A549 (cell line): ENCODE results near the gene SCYGR2. TPM values are rescaled to one million over a fixed set of nuclear protein-coding genes. Genes with fewer than 3 reads are reported as not detected.

ENCODE experiments used
- ATAC-seq, 2 experiments: fragments of 200-7000 bp in 1 of 2; fragments of >200 bp in 1 of 2; cut with Nextera tagmentation in 1 of 2; cut with Tn5 transposase in 1 of 2; 3 replicates each; pipeline versions ENCODE4 v1.8.0 to v1.9.1; 2018 to 2020; ENCODE audit warnings: mild to moderate bottlenecking in 1 of 2, moderate library complexity in 1 of 2
- CTCF ChIA-PET: fragments of 300-600 bp; sonication (Branson Sonifier 250); formaldehyde crosslinking; extraction: SDS; loops from one replicate; lab custom pipeline; 2021; ENCODE audit warnings: antibody characterized with exemption, inconsistent platforms; lab: Yijun Ruan, JAX
- POLR2A ChIA-PET: fragments of 350-600 bp; formaldehyde crosslinking; extraction: SDS; loops from one replicate; lab custom pipeline; 2021; ENCODE audit warnings: antibody characterized with exemption, inconsistent platforms; lab: Yijun Ruan, JAX
- DNase-seq, 2 experiments: peaks; one replicate each; pipeline versions ENCODE4 v3.0.0 to v3.0.0-alpha.2; 2011 to 2016; ENCODE audit warnings: low read depth in 1 of 2, low spot score in 1 of 2
- FAIRE-seq: peaks from 2 replicates; lab custom pipeline; 2011; peaks lifted over from hg19 to GRCh38; lab: Jason Lieb, UNC
- H3K27ac ChIP-seq, 2 experiments: fragments of >200 bp; sonication (Bioruptor Twin); formaldehyde crosslinking; 3 replicates each; pipeline ENCODE4 v1.5.1; 2016 to 2017
- H3K4me1 ChIP-seq: fragments of >200 bp; sonication (Bioruptor Twin); formaldehyde crosslinking; 3 replicates; pipeline ENCODE4 v1.6.1; 2016
- H3K4me2 ChIP-seq: fragments of >200 bp; sonication (Bioruptor Twin); formaldehyde crosslinking; 3 replicates; pipeline ENCODE4 v1.6.1; 2016
- H3K4me3 ChIP-seq: fragments of >200 bp; sonication (Bioruptor Twin); formaldehyde crosslinking; 3 replicates; pipeline ENCODE4 v1.5.1; 2016
- H3K9me3 ChIP-seq: fragments of >200 bp; sonication (Bioruptor Twin); formaldehyde crosslinking; 3 replicates; pipeline ENCODE4 v1.6.1; 2016
- CBX2 ChIP-seq: fragments of 200-600 bp; sonication (generic); IDR thresholded peaks from 2 replicates; pipeline ENCODE4 v1.6.1; 2016; ENCODE audit warnings: low read depth, mild to moderate bottlenecking, borderline replicate concordance
- CHD4 ChIP-seq: fragments of 200-600 bp; sonication (generic); IDR thresholded peaks from 2 replicates; pipeline ENCODE4 v1.6.1; 2016; ENCODE audit warnings: antibody characterized with exemption, mild to moderate bottlenecking, borderline replicate concordance
- EHF ChIP-seq: fragments of 250-450 bp; sonication (Bioruptor Pico); IDR thresholded peaks from 2 replicates; pipeline ENCODE4 v1.5.0; 2020; ENCODE audit warnings: mild to moderate bottlenecking
- FOSB ChIP-seq: fragments of 250-450 bp; sonication (Bioruptor Pico); IDR thresholded peaks from 2 replicates; pipeline ENCODE4 v1.5.0; 2020; ENCODE audit warnings: mild to moderate bottlenecking, moderate library complexity
- FOXS1 ChIP-seq: fragments of 250-450 bp; sonication (Bioruptor Pico); IDR thresholded peaks from 2 replicates; pipeline ENCODE4 v1.5.0; 2020; ENCODE audit warnings: mild to moderate bottlenecking, moderate library complexity
- HOXB13 ChIP-seq: fragments of 250-450 bp; sonication (Bioruptor Pico); IDR thresholded peaks from 2 replicates; pipeline ENCODE4 v1.5.0; 2020; ENCODE audit warnings: low read depth, mild to moderate bottlenecking, moderate library complexity
- JUN ChIP-seq, 2 experiments: fragments of >200 bp; sonication (Bioruptor Twin); formaldehyde crosslinking; IDR thresholded peaks; 2 replicates in 1 of 2; 3 replicates in 1 of 2; pipeline ENCODE4 v1.6.1; 2016 to 2017
- KDM1A ChIP-seq: fragments of 200-600 bp; sonication (generic); IDR thresholded peaks from 2 replicates; pipeline ENCODE4 v1.6.1; 2016; ENCODE audit warnings: low read depth, mild to moderate bottlenecking
- KDM5A ChIP-seq: fragments of 200-600 bp; sonication (generic); IDR thresholded peaks from 2 replicates; pipeline ENCODE4 v1.6.1; 2016; ENCODE audit warnings: antibody characterized with exemption, mild to moderate bottlenecking
- MAFK ChIP-seq: fragments of 450-650 bp; IDR thresholded peaks from 2 replicates; pipeline ENCODE4 v1.6.1; 2014; ENCODE audit not compliant: partially characterized antibody
- NPAS2 ChIP-seq: fragments of 250-450 bp; sonication (Bioruptor Pico); IDR thresholded peaks from 2 replicates; pipeline ENCODE4 v1.8.0; 2022; ENCODE audit warnings: mild to moderate bottlenecking, moderate library complexity, borderline replicate concordance
- POLR2A ChIP-seq: IDR thresholded peaks from 2 replicates; pipeline ENCODE4 v1.6.1; 2012; ENCODE audit warnings: mild to moderate bottlenecking, low read length
- RFX5 ChIP-seq: fragments of 450-650 bp; IDR thresholded peaks from 2 replicates; pipeline ENCODE4 v1.7.1; 2014; ENCODE audit warnings: antibody characterized with exemption, mild to moderate bottlenecking, moderate library complexity
- SREBF2 ChIP-seq: fragments of 450-650 bp; IDR thresholded peaks from 2 replicates; pipeline ENCODE4 v1.6.1; 2014; ENCODE audit warnings: mild to moderate bottlenecking, moderate library complexity
- ZNF302 ChIP-seq: fragments of 250-450 bp; sonication (Bioruptor Pico); IDR thresholded peaks from 2 replicates; pipeline ENCODE4 v1.9.0; 2021; ENCODE audit warnings: inconsistent platforms, mild to moderate bottlenecking, moderate library complexity
- WGBS: methylation state at CpG from one replicate; pipeline ENCODE4 v1.1.6; 2017; ENCODE audit errors: missing lambda C conversion rate; 5-methylcytosine and 5-hydroxymethylcytosine counted together
- polyA plus RNA-seq, 4 experiments: library from polyadenylated mRNA; depleted of rRNA in 3 of 4; stranded (reverse); fragments of >200 nt; fragmentation: RNase III in 1 of 4; extraction: RNeasy Plus Mini Kit Qiagen cat#74134 plus additional on column Dnase treatment in 1 of 4; gene quantifications; 2 replicates in 3 of 4; 3 replicates in 1 of 4; pipeline ENCODE4 v1.2.3, GENCODE V29; 2011 to 2017
- TF ChIP-seq, protein P1 (sequence below): IDR thresholded peaks from 2 replicates; pipeline ENCODE4 v1.6.1; 2012
- TF ChIP-seq, protein P2 (sequence below): fragments of 450-650 bp; IDR thresholded peaks from 2 replicates; pipeline ENCODE4 v1.6.1; 2014; ENCODE audit warnings: antibody characterized with exemption

SCYGR2 gene
- polyA plus RNA-seq, 2 of the 4 experiments (the other 2 are of a cell fraction): not detected

DNA sequence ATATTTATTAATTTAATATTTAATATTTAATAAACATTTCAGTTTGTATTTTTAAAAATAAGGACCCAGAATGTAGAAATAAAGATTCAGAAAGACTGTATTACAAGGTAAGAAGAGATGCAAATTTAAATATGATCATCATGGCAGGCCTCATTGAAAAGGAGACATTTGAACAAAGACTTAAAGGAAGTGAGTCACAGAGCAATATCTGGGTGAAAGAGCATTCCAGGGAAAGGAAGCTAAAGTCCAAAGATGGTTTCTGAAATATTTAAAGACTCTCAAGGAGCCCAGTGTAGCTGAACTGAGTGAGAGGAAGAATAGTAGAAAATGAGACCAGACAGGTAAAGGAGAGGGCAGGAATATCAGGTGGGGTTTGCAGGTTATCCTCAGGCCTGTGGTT, 24.5 kb downstream of the SCYGR2 start:
- 0 out of 6 replicates have a peak overlapping the region, but pooled peaks of 1 of the 2 experiments have one; percentile 31 for H3K27ac ChIP-seq

DNA sequence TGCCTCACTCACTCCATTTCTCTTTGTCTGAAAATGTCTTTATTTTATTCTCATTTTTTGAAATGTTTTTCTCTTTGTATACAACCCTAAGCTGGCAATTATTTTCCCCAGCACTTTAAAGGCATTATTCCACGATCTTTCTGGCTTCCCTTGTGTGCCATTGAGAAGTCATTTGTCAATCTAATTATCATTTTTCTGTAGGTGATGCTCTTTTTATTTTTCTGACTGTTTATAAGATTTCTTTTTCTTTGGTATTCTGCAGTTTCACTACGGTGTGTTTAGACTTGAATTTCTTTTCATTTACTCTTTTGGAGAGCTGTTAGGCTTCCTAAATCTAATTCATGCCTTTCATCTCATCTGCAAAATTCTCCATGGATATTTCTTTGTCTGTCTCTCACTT, 26.7 kb downstream of the SCYGR2 start:
- 0 out of 3 replicates have a peak, but pooled peaks cover 3% of the 10 kb centered on the region for H3K4me1 ChIP-seq
- TF ChIP-seq CHD4 (no peak), MAFK (no peak)
- TF ChIP-seq, protein P1, sequence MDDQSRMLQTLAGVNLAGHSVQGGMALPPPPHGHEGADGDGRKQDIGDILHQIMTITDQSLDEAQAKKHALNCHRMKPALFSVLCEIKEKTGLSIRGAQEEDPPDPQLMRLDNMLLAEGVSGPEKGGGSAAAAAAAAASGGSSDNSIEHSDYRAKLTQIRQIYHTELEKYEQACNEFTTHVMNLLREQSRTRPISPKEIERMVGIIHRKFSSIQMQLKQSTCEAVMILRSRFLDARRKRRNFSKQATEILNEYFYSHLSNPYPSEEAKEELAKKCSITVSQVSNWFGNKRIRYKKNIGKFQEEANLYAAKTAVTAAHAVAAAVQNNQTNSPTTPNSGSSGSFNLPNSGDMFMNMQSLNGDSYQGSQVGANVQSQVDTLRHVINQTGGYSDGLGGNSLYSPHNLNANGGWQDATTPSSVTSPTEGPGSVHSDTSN: no peak
- TF ChIP-seq, all 56 proteins: peak for 0
- DNase-seq (no peak), ATAC-seq (no peak), FAIRE-seq (no peak)
- H3K4me3 ChIP-seq: no peak overlapping the region
- 45% methylated on average over 2 of the region's 2 CpGs for WGBS
- H3K27ac ChIP-seq: no peak overlapping the region
- ChIA-PET CTCF (interaction anchor here (0.7 kb wide), 1 partner anchor 141 kb away, joined by 4 read pairs; no protein-coding TSS in a partner anchor), POLR2A (no interaction called here)
- H3K9me3 ChIP-seq: no peaks in the 10 kb centered on the region
- H3K4me2 ChIP-seq: no peak overlapping the region

More for the DNA sequence above, 24.5 kb downstream of the SCYGR2 start:
- CTCF ChIA-PET: interaction anchor here (0.8 kb wide), 1 partner anchor 143 kb away, joined by 3 read pairs; no protein-coding TSS in a partner anchor
- Histone ChIP-seq H3K4me2 (no peak overlapping the region), H3K4me3 (no peak overlapping the region), H3K4me1 (0 out of 3 replicates have a peak, but pooled peaks cover 3% of the 10 kb centered on the region), H3K9me3 (no peaks in the 10 kb centered on the region)
- POLR2A ChIA-PET: no interaction called here
- no peak for TF ChIP-seq KDM5A
- TF ChIP-seq CBX2: no peak
- no peak for TF ChIP-seq NPAS2 (CRISPR knock-in tag)
- TF ChIP-seq HOXB13: no peak
- no peak for TF ChIP-seq ZNF302 (CRISPR knock-in tag)
- no peak for TF ChIP-seq POLR2A
- no peak for TF ChIP-seq KDM1A
- TF ChIP-seq, protein P2, sequence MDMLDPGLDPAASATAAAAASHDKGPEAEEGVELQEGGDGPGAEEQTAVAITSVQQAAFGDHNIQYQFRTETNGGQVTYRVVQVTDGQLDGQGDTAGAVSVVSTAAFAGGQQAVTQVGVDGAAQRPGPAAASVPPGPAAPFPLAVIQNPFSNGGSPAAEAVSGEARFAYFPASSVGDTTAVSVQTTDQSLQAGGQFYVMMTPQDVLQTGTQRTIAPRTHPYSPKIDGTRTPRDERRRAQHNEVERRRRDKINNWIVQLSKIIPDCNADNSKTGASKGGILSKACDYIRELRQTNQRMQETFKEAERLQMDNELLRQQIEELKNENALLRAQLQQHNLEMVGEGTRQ: no peak
- TF ChIP-seq SREBF2: no peak
- no peak for TF ChIP-seq EHF (CRISPR knock-in tag)
- DNase-seq: no peak
- no peak for FAIRE-seq
- ATAC-seq: no peak

DNA sequence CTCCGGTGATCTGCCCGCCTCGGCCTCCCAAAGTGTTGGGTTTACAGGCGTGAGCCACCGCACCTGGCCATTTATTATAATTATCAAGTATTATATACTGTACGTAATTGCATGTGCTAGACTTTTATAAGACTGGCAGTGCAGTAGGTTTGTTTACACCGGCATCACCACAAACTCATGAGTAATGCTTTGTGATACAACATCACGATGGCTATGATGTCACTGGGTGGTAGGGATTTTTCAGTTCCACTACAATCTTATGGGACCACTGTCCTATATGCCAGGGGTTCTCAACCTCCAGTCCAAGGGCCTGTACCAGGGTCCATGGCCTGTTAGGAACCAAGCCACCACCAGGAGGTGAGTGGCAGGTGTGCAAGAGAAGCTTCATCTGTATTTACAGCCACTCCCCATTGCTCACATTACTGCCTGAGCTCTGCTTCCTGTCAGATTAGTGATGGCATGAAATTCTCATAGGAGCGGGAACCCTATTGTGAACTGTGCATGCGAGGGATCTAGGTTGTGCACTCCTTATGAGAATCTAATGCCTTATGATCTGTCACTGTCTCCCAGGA, 28.0 kb downstream of the SCYGR2 start:
- TF ChIP-seq MAFK (no peak), FOSB (CRISPR knock-in tag) (no peak), RFX5 (no peak), CBX2 (no peak), FOXS1 (CRISPR knock-in tag) (no peak), HOXB13 (no peak)
- TF ChIP-seq, all 56 proteins: peak for 0
- Histone ChIP-seq H3K27ac (no peak overlapping the region), H3K4me3 (no peak overlapping the region), H3K4me1 (0 out of 3 replicates have a peak, but pooled peaks cover 3% of the 10 kb centered on the region), H3K9me3 (no peaks in the 10 kb centered on the region), H3K4me2 (no peak overlapping the region)
- ChIA-PET CTCF (no interaction called here), POLR2A (no interaction called here)
- ATAC-seq (peak; percentile 43 to 61; a peak in 3 of 6 replicates), DNase-seq (peak in 1 of 2 experiments; percentile 10), FAIRE-seq (no peak)
- WGBS: 86% methylated on average over 10 of the region's 10 CpGs

DNA sequence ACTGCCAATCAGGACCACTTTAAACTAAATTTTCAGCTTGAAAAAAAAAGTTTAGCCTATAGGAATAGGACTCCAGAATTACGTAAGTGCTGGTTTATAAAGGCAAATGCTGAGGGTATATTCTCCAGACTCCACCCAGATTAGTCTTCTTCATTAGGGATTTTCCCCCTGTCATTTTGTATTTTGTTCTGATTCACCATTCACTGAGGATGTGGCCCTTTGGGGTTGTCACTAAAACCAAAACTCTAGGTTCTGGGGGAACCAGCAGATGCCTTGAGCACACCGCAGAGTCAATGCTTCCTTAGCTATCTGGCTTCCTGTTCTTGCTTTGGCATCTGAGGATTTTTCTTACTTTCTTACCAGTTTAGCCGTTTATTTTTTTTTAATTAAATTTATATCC, 29.1 kb downstream of the SCYGR2 start:
- POLR2A ChIA-PET: no interaction called here
- CTCF ChIA-PET: interaction anchor here (1.0 kb wide), 1 partner anchor 15 kb away, joined by 4 read pairs; no protein-coding TSS in a partner anchor
- no peak for FAIRE-seq

More for the DNA sequence above, 29.1 kb downstream of the SCYGR2 start:
- TF ChIP-seq JUN (IDR thresholded peaks at IDR 0.05) (no peak), CBX2 (no peak)
- Histone ChIP-seq H3K9me3 (no peaks in the 10 kb centered on the region), H3K4me1 (0 out of 3 replicates have a peak, but pooled peaks cover 3% of the 10 kb centered on the region), H3K4me2 (no peak overlapping the region), H3K27ac (no peak overlapping the region), H3K4me3 (no peak overlapping the region)
- ATAC-seq: no peak
- DNase-seq: no peak
- 79% methylated on average over 3 of the region's 3 CpGs for WGBS
